Type B pancreatic cell (in vitro differentiated cells): Measurements from ENCODE around the gene SGSM2. TPM values are rescaled to one million over a fixed set of nuclear protein-coding genes. Genes with fewer than 3 reads are reported as not detected.

Experiments
- DNase-seq: peaks from one replicate; pipeline ENCODE4 v3.0.0; 2021; ENCODE audit warnings: mixed read lengths; ENCODE audit not compliant: unreplicated experiment; ENCODE audit errors: extremely low spot score
- H3K27ac Mint-ChIP-seq: 2 replicates; pipeline ENCODE4 v1.8.0; 2021; ENCODE audit warnings: mild to moderate bottlenecking, mixed read lengths
- H3K27me3 Mint-ChIP-seq: 2 replicates; pipeline ENCODE4 v1.8.0; 2021; ENCODE audit warnings: mixed read lengths
- H3K36me3 Mint-ChIP-seq: 2 replicates; pipeline ENCODE4 v1.8.0; 2021; ENCODE audit warnings: mixed read lengths
- H3K4me1 Mint-ChIP-seq: one replicate; pipeline ENCODE4 v1.8.0; 2021; ENCODE audit warnings: mixed read lengths; ENCODE audit not compliant: unreplicated experiment
- H3K4me3 Mint-ChIP-seq: 2 replicates; pipeline ENCODE4 v1.8.0; 2021; ENCODE audit warnings: mild to moderate bottlenecking, mixed read lengths
- H3K9me3 Mint-ChIP-seq: 2 replicates; pipeline ENCODE4 v1.8.0; 2021; ENCODE audit warnings: mixed read lengths
- total RNA-seq: library from RNA; stranded (reverse); gene quantifications from 2 replicates; pipeline ENCODE4 v1.2.1, GENCODE V29; 2021; ENCODE audit warnings: low replicate concordance
- TF ChIP-seq, protein P1 (sequence below): fragments of 200-600 bp; sonication (generic); conservative IDR thresholded peaks from 2 replicates; pipeline ENCODE4 v1.5.0; 2021; ENCODE audit warnings: antibody characterized with exemption, mild to moderate bottlenecking

The SGSM2 gene
- total RNA-seq, 1 donor from 2014 or later, result 74.3 TPM

DNA sequence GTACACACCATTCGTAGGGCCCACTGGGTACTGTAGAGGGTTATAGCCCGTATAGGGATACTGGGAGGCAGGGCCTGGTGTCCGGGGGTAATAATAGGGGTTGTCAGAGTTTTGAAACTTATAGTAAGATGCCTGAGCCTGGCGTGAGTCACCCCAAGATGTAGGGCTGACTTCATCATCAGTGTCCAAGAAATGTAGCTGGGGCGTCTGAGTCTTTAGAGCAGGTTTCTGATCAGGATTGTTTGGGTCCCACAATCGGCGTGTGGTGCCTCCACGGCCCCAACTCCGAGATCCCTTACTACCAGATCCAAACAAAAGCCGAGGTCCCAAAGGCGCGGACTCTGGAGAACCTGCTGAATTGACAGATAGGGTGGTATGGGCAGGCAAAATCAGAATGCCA is 38.2 kb upstream of the SGSM2 start:
- TF ChIP-seq, protein P1, sequence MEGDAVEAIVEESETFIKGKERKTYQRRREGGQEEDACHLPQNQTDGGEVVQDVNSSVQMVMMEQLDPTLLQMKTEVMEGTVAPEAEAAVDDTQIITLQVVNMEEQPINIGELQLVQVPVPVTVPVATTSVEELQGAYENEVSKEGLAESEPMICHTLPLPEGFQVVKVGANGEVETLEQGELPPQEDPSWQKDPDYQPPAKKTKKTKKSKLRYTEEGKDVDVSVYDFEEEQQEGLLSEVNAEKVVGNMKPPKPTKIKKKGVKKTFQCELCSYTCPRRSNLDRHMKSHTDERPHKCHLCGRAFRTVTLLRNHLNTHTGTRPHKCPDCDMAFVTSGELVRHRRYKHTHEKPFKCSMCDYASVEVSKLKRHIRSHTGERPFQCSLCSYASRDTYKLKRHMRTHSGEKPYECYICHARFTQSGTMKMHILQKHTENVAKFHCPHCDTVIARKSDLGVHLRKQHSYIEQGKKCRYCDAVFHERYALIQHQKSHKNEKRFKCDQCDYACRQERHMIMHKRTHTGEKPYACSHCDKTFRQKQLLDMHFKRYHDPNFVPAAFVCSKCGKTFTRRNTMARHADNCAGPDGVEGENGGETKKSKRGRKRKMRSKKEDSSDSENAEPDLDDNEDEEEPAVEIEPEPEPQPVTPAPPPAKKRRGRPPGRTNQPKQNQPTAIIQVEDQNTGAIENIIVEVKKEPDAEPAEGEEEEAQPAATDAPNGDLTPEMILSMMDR, result no peak
- no peak overlapping the region for H3K4me3 Mint-ChIP-seq
- DNase-seq, result no peak

DNA sequence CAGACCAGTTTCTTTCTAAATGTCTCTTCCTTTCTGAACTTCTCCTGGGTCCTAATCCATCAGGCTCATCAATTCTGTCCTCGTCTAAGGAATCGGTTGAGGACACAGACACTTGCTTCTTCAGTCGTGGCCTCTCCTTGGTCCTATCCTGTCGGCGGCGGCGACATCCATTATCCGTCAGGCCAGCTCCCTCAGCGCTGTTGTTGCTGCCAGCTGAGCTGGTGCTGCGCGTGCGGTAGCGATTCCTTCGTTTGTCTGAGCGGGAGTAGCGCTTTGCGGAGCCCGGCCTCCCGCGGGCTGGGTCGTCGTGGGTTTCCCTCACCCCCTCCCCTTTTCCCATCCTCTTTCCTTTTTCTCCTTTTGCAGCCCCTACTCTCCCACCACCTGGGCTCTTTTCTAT is 37.5 kb upstream of the SGSM2 start:
- DNase-seq, result no peak
- H3K9me3 Mint-ChIP-seq, result no peaks in the 10 kb centered on the region
- peaks cover 11% of the 10 kb centered on the region for H3K4me1 Mint-ChIP-seq
- no peak overlapping the region for H3K27ac Mint-ChIP-seq
- TF ChIP-seq, protein P1, result no peak
- H3K27me3 Mint-ChIP-seq, result no peaks in the 10 kb centered on the region
- H3K36me3 Mint-ChIP-seq, result peaks cover 38% of the 10 kb centered on the region
- no peak overlapping the region for H3K4me3 Mint-ChIP-seq

More for the DNA sequence above, 38.2 kb upstream of the SGSM2 start:
- H3K36me3 Mint-ChIP-seq, result peaks cover 43% of the 10 kb centered on the region
- H3K4me1 Mint-ChIP-seq, result peaks cover 11% of the 10 kb centered on the region
- H3K9me3 Mint-ChIP-seq, result no peaks in the 10 kb centered on the region
- no peak overlapping the region for H3K27ac Mint-ChIP-seq
- H3K27me3 Mint-ChIP-seq, result no peaks in the 10 kb centered on the region

GRCh38 chr17:2302778-2303203 is 34.5 kb upstream of the SGSM2 start:
- Mint-ChIP-seq H3K27me3 (no peaks in the 10 kb centered on the region), H3K4me1 (peaks cover 10% of the 10 kb centered on the region), H3K27ac (peak overlapping the region; percentile 95), H3K4me3 (peak overlapping the region; percentile 96), H3K9me3 (no peaks in the 10 kb centered on the region), H3K36me3 (peaks cover 16% of the 10 kb centered on the region)
- TF ChIP-seq, protein P1, result no peak
- DNase-seq, result no peak

- peak within 1 kb of the TSS; percentile 95 for H3K27ac Mint-ChIP-seq
- peak; percentile 95 for DNase-seq
- H3K9me3 Mint-ChIP-seq, result no peaks in the 10 kb centered on the region
- peaks cover 10% of the 10 kb centered on the region for H3K4me1 Mint-ChIP-seq
- H3K4me3 Mint-ChIP-seq, result peak within 1 kb of the TSS; percentile 96
- H3K27me3 Mint-ChIP-seq, result no peaks in the 10 kb centered on the region
- TF ChIP-seq, protein P1, result no peak
- peaks cover 14% of the 10 kb centered on the region for H3K36me3 Mint-ChIP-seq
These were observed 33.8 kb upstream of the SGSM2 start, which contains the start of the genes SMG6 and SRR for GRCh38 chr17:2303204-2304188. SMG6 (minus strand) TSS chr17:2303785; CDS start chr17:2303720, 65 bp downstream. SRR (plus strand) TSS chr17:2303950; CDS start chr17:2315561, 11,611 bp downstream.

- Mint-ChIP-seq H3K9me3 (no peaks in the 10 kb centered on the region), H3K27me3 (no peaks in the 10 kb centered on the region), H3K4me1 (peaks cover 16% of the 10 kb centered on the region), H3K27ac (no peak overlapping the region), H3K36me3 (peaks cover 13% of the 10 kb centered on the region), H3K4me3 (peak overlapping the region; percentile 78)
- DNase-seq, result no peak
- TF ChIP-seq, protein P1, result no peak
These were observed 32.4 kb upstream of the SGSM2 start for GRCh38 chr17:2304931-2305330.
